PC-9 (cell line): ENCODE results near the gene PARP15. TPM values are rescaled to one million over a fixed set of nuclear protein-coding genes. Genes with fewer than 3 reads are reported as not detected.

Experiments used
- BruUV-seq: library from RNA; stranded (reverse); fragments of 400-500 nt; replicated peaks from 2 replicates; lab custom pipeline; 2021; lab: Mats Ljungman, UMichigan
- CTCF ChIA-PET: fragments of 300-600 bp; sonication (Branson Sonifier 250); formaldehyde crosslinking; loops from one replicate; lab custom pipeline; 2022; ENCODE audit warnings: antibody characterized with exemption; lab: Charles Lee
- POLR2A ChIA-PET: fragments of 300-600 bp; sonication (Branson Sonifier 250); formaldehyde crosslinking; loops from one replicate; lab custom pipeline; 2022; ENCODE audit warnings: antibody characterized with exemption; ENCODE audit not compliant: unreplicated experiment; lab: Charles Lee
- DNase-seq, 2 experiments: peaks; one replicate each; pipeline versions ENCODE4 v3.0.0 to v3.0.0-alpha.2; 2015 to 2022; ENCODE audit warnings: mixed read lengths in 1 of 2
- H2AFZ ChIP-seq: fragments of 200-600 bp; sonication (generic); 2 replicates; pipeline ENCODE4 v1.8.1; 2017; ENCODE audit warnings: antibody characterized with exemption
- H3F3A ChIP-seq: fragments of 200-600 bp; sonication (generic); 2 replicates; pipeline ENCODE4 v1.8.1; 2017; ENCODE audit warnings: antibody characterized with exemption, mild to moderate bottlenecking, low read depth; ENCODE audit not compliant: insufficient read depth
- H3K27ac ChIP-seq: fragments of 200-600 bp; sonication (generic); 2 replicates; pipeline ENCODE4 v1.6.1; 2016; ENCODE audit warnings: mixed run types
- H3K27me3 ChIP-seq: fragments of 200-600 bp; sonication (generic); 2 replicates; pipeline ENCODE4 v1.6.1; 2016; ENCODE audit warnings: low read depth, mixed run types; ENCODE audit not compliant: insufficient read depth
- H3K36me3 ChIP-seq: fragments of 200-600 bp; sonication (generic); 2 replicates; pipeline ENCODE4 v1.6.1; 2016; ENCODE audit warnings: low read depth, mixed run types
- H3K4me1 ChIP-seq: fragments of 200-600 bp; sonication (generic); replicated peaks from 2 replicates; pipeline ENCODE4 v1.6.1; 2016; ENCODE audit warnings: mixed run types; ENCODE audit not compliant: insufficient read depth
- H3K4me2 ChIP-seq: fragments of 200-600 bp; sonication (generic); 2 replicates; pipeline ENCODE4 v1.6.1; 2017; ENCODE audit warnings: mixed run types
- H3K4me3 ChIP-seq: fragments of 200-600 bp; sonication (generic); 2 replicates; pipeline ENCODE4 v1.6.1; 2016; ENCODE audit warnings: mixed run types
- H3K79me2 ChIP-seq: fragments of 200-600 bp; sonication (generic); 2 replicates; pipeline ENCODE4 v1.6.1; 2017; ENCODE audit warnings: low read depth, mixed run types
- H3K9me2 ChIP-seq: fragments of 200-600 bp; sonication (generic); 2 replicates; pipeline ENCODE4 v1.8.1; 2017; ENCODE audit warnings: mild to moderate bottlenecking; ENCODE audit not compliant: insufficient read depth
- H3K9me3 ChIP-seq: fragments of 200-600 bp; sonication (generic); 2 replicates; pipeline ENCODE4 v1.8.1; 2016; ENCODE audit warnings: low read depth; ENCODE audit not compliant: insufficient read depth
- H4K20me1 ChIP-seq: fragments of 200-600 bp; sonication (generic); 2 replicates; pipeline ENCODE4 v1.8.1; 2017; ENCODE audit not compliant: insufficient read depth
- CTCF ChIP-seq: fragments of 200-600 bp; sonication (generic); conservative IDR thresholded peaks from 2 replicates; pipeline ENCODE4 v1.6.1; 2017; ENCODE audit warnings: mixed run types, antibody characterized with exemption, mild to moderate bottlenecking, moderate library complexity
- EZH2 ChIP-seq: fragments of 200-600 bp; sonication (generic); IDR thresholded peaks from 2 replicates; pipeline ENCODE4 v1.8.0; 2017; ENCODE audit warnings: antibody characterized with exemption, low read depth
- intact Hi-C: fragments of 100-400 bp; cut with micrococcal nuclease; formaldehyde crosslinking; loops from one replicate; pipeline ENCODE4 v1.10.0; 2022; ENCODE audit not compliant: unreplicated experiment
- total RNA-seq: library from RNA; stranded (reverse); gene quantifications from 2 replicates; pipeline ENCODE4 v1.2.3, GENCODE V29; 2021

The PARP15 gene
- total RNA-seq, 1 experiment from 2014 or later: 0.07 TPM

GRCh38 chr3:122580470-122580869, 3.0 kb downstream of the PARP15 start:
- H3K4me3 ChIP-seq: no peak overlapping the region
- no peaks in the 10 kb centered on the region for H3K79me2 ChIP-seq
- H3K27ac ChIP-seq: no peak overlapping the region
- intact Hi-C loops: no loop called here
- H3K9me3 ChIP-seq: peaks cover 12% of the 10 kb centered on the region; the same call in 1 of the 2 replicates
- H3F3A ChIP-seq: no peaks in the 10 kb centered on the region
- no peaks in the 10 kb centered on the region for H3K4me1 ChIP-seq
- BruUV-seq: no TSS peak
- POLR2A ChIA-PET: no interaction called here
- H3K27me3 ChIP-seq: no peaks in the 10 kb centered on the region
- H2AFZ ChIP-seq: no peak overlapping the region
- no peaks in the 10 kb centered on the region for H3K36me3 ChIP-seq
- H4K20me1 ChIP-seq: no peaks in the 10 kb centered on the region
- no peak for DNase-seq
- TF ChIP-seq EZH2 (no peak), CTCF (no peak)
- H3K9me2 ChIP-seq: no peaks in the 10 kb centered on the region
- CTCF ChIA-PET: no interaction called here
- H3K4me2 ChIP-seq: no peak overlapping the region

GRCh38 chr3:122581622-122582021, 4.2 kb downstream of the PARP15 start:
- Histone ChIP-seq H2AFZ (no peak overlapping the region), H4K20me1 (no peaks in the 10 kb centered on the region), H3K27ac (no peak overlapping the region), H3K9me2 (no peaks in the 10 kb centered on the region), H3K36me3 (no peaks in the 10 kb centered on the region), H3K79me2 (no peaks in the 10 kb centered on the region), H3F3A (no peaks in the 10 kb centered on the region), H3K27me3 (no peaks in the 10 kb centered on the region), H3K4me2 (no peak overlapping the region), H3K4me3 (no peak overlapping the region), H3K9me3 (peaks cover 12% of the 10 kb centered on the region; the same call in 1 of the 2 replicates), H3K4me1 (no peaks in the 10 kb centered on the region)
- BruUV-seq: no TSS peak
- TF ChIP-seq EZH2 (no peak), CTCF (no peak)
- intact Hi-C loops: no loop called here
- ChIA-PET POLR2A (no interaction called here), CTCF (no interaction called here)
- no peak for DNase-seq

GRCh38 chr3:122582390-122582789, 4.9 kb downstream of the PARP15 start:
- Histone ChIP-seq H3K9me2 (no peaks in the 10 kb centered on the region), H3K4me1 (no peaks in the 10 kb centered on the region), H3K27ac (no peak overlapping the region), H3K36me3 (no peaks in the 10 kb centered on the region), H3F3A (no peaks in the 10 kb centered on the region), H3K27me3 (no peaks in the 10 kb centered on the region), H3K4me3 (no peak overlapping the region), H3K79me2 (no peaks in the 10 kb centered on the region), H3K4me2 (no peak overlapping the region), H2AFZ (no peak overlapping the region), H4K20me1 (no peaks in the 10 kb centered on the region), H3K9me3 (peaks cover 12% of the 10 kb centered on the region; the same call in 1 of the 2 replicates)
- ChIA-PET POLR2A (no interaction called here), CTCF (no interaction called here)
- no TSS peak for BruUV-seq
- no peak for TF ChIP-seq EZH2
- no peak for TF ChIP-seq CTCF
- intact Hi-C loops: no loop called here
- no peak for DNase-seq
